ENCODE measurements around the gene TSHZ2.

DNA sequence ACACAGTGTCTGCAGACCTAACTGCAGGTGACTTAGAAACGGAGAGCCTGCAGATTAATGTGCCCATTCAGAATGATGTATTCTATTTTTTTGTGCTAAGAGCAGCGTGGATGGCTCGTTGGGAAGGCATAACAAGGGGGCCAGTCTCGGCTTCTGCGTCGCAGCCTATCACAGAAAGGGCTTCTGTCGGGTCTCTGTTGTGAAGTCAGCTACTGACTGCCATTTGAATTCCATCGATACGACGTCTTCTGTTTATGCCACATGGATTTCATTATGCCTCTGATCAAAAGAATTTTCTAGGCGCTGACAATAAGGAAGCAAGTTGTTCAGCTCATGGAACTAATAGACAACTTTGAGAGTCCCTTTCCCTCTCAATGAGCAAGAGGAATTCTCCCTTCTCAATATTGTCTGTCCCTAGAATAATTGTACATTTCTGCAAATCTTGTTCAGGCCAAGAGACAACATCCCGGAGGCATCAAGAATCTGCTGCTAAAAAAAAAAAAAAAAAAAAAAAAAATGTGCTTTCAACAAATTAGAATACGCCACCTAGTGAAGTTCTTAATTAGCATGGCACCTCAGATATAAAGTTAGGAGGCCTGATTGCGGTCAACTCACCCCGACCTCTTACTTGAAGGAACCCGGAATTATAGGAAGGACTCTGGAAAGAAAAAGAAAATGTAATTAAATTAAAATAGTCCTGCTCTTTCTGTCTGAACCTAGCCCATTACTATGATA is 223.9 kb downstream of the TSHZ2 start:
- TF ChIP-seq YY1 (IDR thresholded peaks at IDR 0.05; ENCODE audit: insufficient read depth, insufficient read length), result no peak
- no peak for TF ChIP-seq ZNF274 (IDR thresholded peaks at IDR 0.05; ENCODE audit: low read depth, low read length)

All from NT2/D1 (cell line).